Measurements from ENCODE around the gene TRAT1. TPM values are rescaled to one million over a fixed set of nuclear protein-coding genes. Genes with fewer than 3 reads are reported as not detected.

Gene TRAT1
- total RNA-seq, 1 experiment from 2014 or later: 0.21 TPM

GRCh38 chr3:108887121-108887520 is 64.5 kb downstream of the TRAT1 start:
- no peak for ATAC-seq
- H3K9me3 ChIP-seq (ENCODE audit: control insufficient read depth, insufficient read depth, low read depth, low read length): no peaks in the 10 kb centered on the region
- BruUV-seq (replicated peaks): no TSS peak
- in situ Hi-C loops (cut with HindIII; ENCODE audit: low pct_unique_long_range_greater_than_20kb, low sequenced_read_pairs) (no loop called here), intact Hi-C loops (cut with micrococcal nuclease; ENCODE audit: unreplicated experiment) (no loop called here)
- H3K4me1 ChIP-seq (ENCODE audit: control insufficient read depth, insufficient read depth, low read length): no peaks in the 10 kb centered on the region
- ChIA-PET CTCF (no interaction called here), POLR2A (interaction anchor here (0.7 kb wide), 1 partner anchor 53 kb away, joined by 4 read pairs; no protein-coding TSS in a partner anchor)
- TF ChIP-seq SIN3A (IDR thresholded peaks at IDR 0.05; ENCODE audit: borderline replicate concordance, insufficient read depth, low read depth, low read length): no peak
- no peak for TF ChIP-seq REST (IDR thresholded peaks at IDR 0.05; ENCODE audit: insufficient read depth in 1 of 2, low read depth in 2 of 2, low read length in 1 of 2)
- TF ChIP-seq CTCF (IDR thresholded peaks at IDR 0.05): no peak
- no peak for TF ChIP-seq POLR2AphosphoS5 (IDR thresholded peaks at IDR 0.05; ENCODE audit: low read depth, low read length)
- no peak for TF ChIP-seq TCF7L2 (IDR thresholded peaks at IDR 0.05; ENCODE audit: low read depth, low read length)
- H3K27ac ChIP-seq (ENCODE audit: low read length): no peak overlapping the region
- H3K36me3 ChIP-seq (ENCODE audit: control insufficient read depth, insufficient read depth, low read length): no peaks in the 10 kb centered on the region
- no peak overlapping the region for H3K4me3 ChIP-seq (ENCODE audit: low read depth in 2 of 2, low read length in 2 of 2)
- no peak for DNase-seq (ENCODE audit: low read depth, low spot score)
- H3K27me3 ChIP-seq (ENCODE audit: control insufficient read depth, insufficient read depth, low read length): no peaks in the 10 kb centered on the region

GRCh38 chr3:108887777-108888176 is 65.2 kb downstream of the TRAT1 start:
- no peak overlapping the region for H3K4me3 ChIP-seq (ENCODE audit: low read depth in 2 of 2, low read length in 2 of 2)
- no peaks in the 10 kb centered on the region for H3K27me3 ChIP-seq (ENCODE audit: control insufficient read depth, insufficient read depth, low read length)
- intact Hi-C loops (cut with micrococcal nuclease; ENCODE audit: unreplicated experiment): no loop called here
- TF ChIP-seq REST (IDR thresholded peaks at IDR 0.05; ENCODE audit: insufficient read depth in 1 of 2, low read depth in 2 of 2, low read length in 1 of 2) (no peak), POLR2AphosphoS5 (IDR thresholded peaks at IDR 0.05; ENCODE audit: low read depth, low read length) (no peak), SIN3A (IDR thresholded peaks at IDR 0.05; ENCODE audit: borderline replicate concordance, insufficient read depth, low read depth, low read length) (no peak)
- POLR2A ChIA-PET: no interaction called here
- BruUV-seq (replicated peaks): no TSS peak
- no peak for DNase-seq (ENCODE audit: low read depth, low spot score)
- no peaks in the 10 kb centered on the region for H3K9me3 ChIP-seq (ENCODE audit: control insufficient read depth, insufficient read depth, low read depth, low read length)
- no peaks in the 10 kb centered on the region for H3K4me1 ChIP-seq (ENCODE audit: control insufficient read depth, insufficient read depth, low read length)
- no peak for ATAC-seq
- in situ Hi-C loops (cut with HindIII; ENCODE audit: low pct_unique_long_range_greater_than_20kb, low sequenced_read_pairs): no loop called here
- H3K36me3 ChIP-seq (ENCODE audit: control insufficient read depth, insufficient read depth, low read length): no peaks in the 10 kb centered on the region
- CTCF ChIA-PET: no interaction called here
- H3K27ac ChIP-seq (ENCODE audit: low read length): no peak overlapping the region

All from Panc1 (cell line).